A549 (cell line): ENCODE data around the gene NEURL2. TPM values are rescaled to one million over a fixed set of nuclear protein-coding genes. Genes with fewer than 3 reads are reported as not detected.

Source experiments
- ATAC-seq, 2 experiments: fragments of 200-7000 bp in 1 of 2; fragments of >200 bp in 1 of 2; cut with Nextera tagmentation in 1 of 2; cut with Tn5 transposase in 1 of 2; 3 replicates each; pipeline versions ENCODE4 v1.8.0 to v1.9.1; 2018 to 2020; ENCODE audit warnings: mild to moderate bottlenecking in 1 of 2, moderate library complexity in 1 of 2
- CTCF ChIA-PET: fragments of 300-600 bp; sonication (Branson Sonifier 250); formaldehyde crosslinking; extraction: SDS; loops from one replicate; lab custom pipeline; 2021; ENCODE audit warnings: antibody characterized with exemption, inconsistent platforms; lab: Yijun Ruan, JAX
- POLR2A ChIA-PET: fragments of 350-600 bp; formaldehyde crosslinking; extraction: SDS; loops from one replicate; lab custom pipeline; 2021; ENCODE audit warnings: antibody characterized with exemption, inconsistent platforms; lab: Yijun Ruan, JAX
- DNase-seq, 2 experiments: peaks; one replicate each; pipeline versions ENCODE4 v3.0.0 to v3.0.0-alpha.2; 2011 to 2016; ENCODE audit warnings: low read depth in 1 of 2, low spot score in 1 of 2
- FAIRE-seq: peaks from 2 replicates; lab custom pipeline; 2011; peaks lifted over from hg19 to GRCh38; lab: Jason Lieb, UNC
- H3K27ac ChIP-seq, 2 experiments: fragments of >200 bp; sonication (Bioruptor Twin); formaldehyde crosslinking; 3 replicates each; pipeline ENCODE4 v1.5.1; 2016 to 2017
- H3K4me1 ChIP-seq: fragments of >200 bp; sonication (Bioruptor Twin); formaldehyde crosslinking; 3 replicates; pipeline ENCODE4 v1.6.1; 2016
- H3K4me2 ChIP-seq: fragments of >200 bp; sonication (Bioruptor Twin); formaldehyde crosslinking; 3 replicates; pipeline ENCODE4 v1.6.1; 2016
- H3K4me3 ChIP-seq: fragments of >200 bp; sonication (Bioruptor Twin); formaldehyde crosslinking; 3 replicates; pipeline ENCODE4 v1.5.1; 2016
- H3K9me3 ChIP-seq: fragments of >200 bp; sonication (Bioruptor Twin); formaldehyde crosslinking; 3 replicates; pipeline ENCODE4 v1.6.1; 2016
- BHLHE40 ChIP-seq: IDR thresholded peaks from 2 replicates; pipeline ENCODE4 v1.6.1; 2012; ENCODE audit warnings: low read depth, low read length, inconsistent platforms
- CBX8 ChIP-seq: fragments of 200-600 bp; sonication (generic); IDR thresholded peaks from 2 replicates; pipeline ENCODE4 v1.6.1; 2016
- CHD2 ChIP-seq: fragments of 150-350 bp; IDR thresholded peaks from 2 replicates; pipeline ENCODE4 v1.6.1; 2014; ENCODE audit warnings: low read length; ENCODE audit not compliant: partially characterized antibody
- E2F6 ChIP-seq: IDR thresholded peaks from 2 replicates; pipeline ENCODE4 v1.6.1; 2012; ENCODE audit warnings: low read depth, borderline replicate concordance
- EHMT2 ChIP-seq: fragments of 200-600 bp; sonication (generic); IDR thresholded peaks from 2 replicates; pipeline ENCODE4 v1.6.1; 2016; ENCODE audit warnings: antibody characterized with exemption, low read depth, mild to moderate bottlenecking, moderate library complexity
- ELK1 ChIP-seq: fragments of 150-350 bp; IDR thresholded peaks from 2 replicates; pipeline ENCODE4 v1.6.1; 2014; ENCODE audit warnings: low read depth, mild to moderate bottlenecking, low read length
- HES2 ChIP-seq: fragments of >200 bp; sonication (Bioruptor Twin); formaldehyde crosslinking; IDR thresholded peaks from 2 replicates; pipeline ENCODE4 v1.6.1; 2016
- HEYL ChIP-seq: fragments of 250-450 bp; sonication (Bioruptor Pico); IDR thresholded peaks from 2 replicates; pipeline ENCODE4 v1.8.0; 2021; ENCODE audit warnings: mild to moderate bottlenecking, moderate library complexity
- HOXA7 ChIP-seq: fragments of 250-450 bp; sonication (Bioruptor Pico); IDR thresholded peaks from 2 replicates; pipeline ENCODE4 v1.5.0; 2020; ENCODE audit warnings: mild to moderate bottlenecking, moderate library complexity
- HOXB13 ChIP-seq: fragments of 250-450 bp; sonication (Bioruptor Pico); IDR thresholded peaks from 2 replicates; pipeline ENCODE4 v1.5.0; 2020; ENCODE audit warnings: low read depth, mild to moderate bottlenecking, moderate library complexity
- JUN ChIP-seq, 2 experiments: fragments of >200 bp; sonication (Bioruptor Twin); formaldehyde crosslinking; IDR thresholded peaks; 2 replicates in 1 of 2; 3 replicates in 1 of 2; pipeline ENCODE4 v1.6.1; 2016 to 2017
- JUNB ChIP-seq: fragments of >200 bp; sonication (Bioruptor Twin); formaldehyde crosslinking; IDR thresholded peaks from 2 replicates; pipeline ENCODE4 v1.6.1; 2016
- KDM1A ChIP-seq: fragments of 200-600 bp; sonication (generic); IDR thresholded peaks from 2 replicates; pipeline ENCODE4 v1.6.1; 2016; ENCODE audit warnings: low read depth, mild to moderate bottlenecking
- MAFK ChIP-seq: fragments of 450-650 bp; IDR thresholded peaks from 2 replicates; pipeline ENCODE4 v1.6.1; 2014; ENCODE audit not compliant: partially characterized antibody
- MYC ChIP-seq: IDR thresholded peaks from 2 replicates; pipeline ENCODE4 v1.6.1; 2012; ENCODE audit warnings: mild to moderate bottlenecking, inconsistent platforms, low read length, improper control_type of control experiment, borderline replicate concordance
- RARB ChIP-seq: fragments of 250-450 bp; sonication (Bioruptor Pico); IDR thresholded peaks from 2 replicates; pipeline ENCODE4 v1.8.0; 2021; ENCODE audit warnings: mild to moderate bottlenecking, moderate library complexity
- RFX5 ChIP-seq: fragments of 450-650 bp; IDR thresholded peaks from 2 replicates; pipeline ENCODE4 v1.7.1; 2014; ENCODE audit warnings: antibody characterized with exemption, mild to moderate bottlenecking, moderate library complexity
- TFCP2L1 ChIP-seq: fragments of 250-450 bp; sonication (Bioruptor Pico); IDR thresholded peaks from 2 replicates; pipeline ENCODE4 v1.5.0; 2021; ENCODE audit warnings: mild to moderate bottlenecking
- ZFP36 ChIP-seq: fragments of 450-650 bp; IDR thresholded peaks from 2 replicates; pipeline ENCODE4 v1.6.1; 2014; ENCODE audit warnings: borderline replicate concordance; ENCODE audit not compliant: partially characterized antibody
- WGBS: methylation state at CpG from one replicate; pipeline ENCODE4 v1.1.6; 2017; ENCODE audit errors: missing lambda C conversion rate; 5-methylcytosine and 5-hydroxymethylcytosine counted together
- polyA plus RNA-seq, 4 experiments: library from polyadenylated mRNA; depleted of rRNA in 3 of 4; stranded (reverse); fragments of >200 nt; fragmentation: RNase III in 1 of 4; extraction: RNeasy Plus Mini Kit Qiagen cat#74134 plus additional on column Dnase treatment in 1 of 4; gene quantifications; 2 replicates in 3 of 4; 3 replicates in 1 of 4; pipeline ENCODE4 v1.2.3, GENCODE V29; 2011 to 2017
- TF ChIP-seq, protein P1 (sequence below): IDR thresholded peaks from 2 replicates; pipeline ENCODE4 v1.6.1; 2012
- TF ChIP-seq, protein P2 (sequence below): fragments of 450-650 bp; IDR thresholded peaks from 2 replicates; pipeline ENCODE4 v1.6.1; 2014; ENCODE audit warnings: antibody characterized with exemption
- TF ChIP-seq, protein P3 (sequence below): fragments of 250-450 bp; sonication (Bioruptor Pico); IDR thresholded peaks from 2 replicates; pipeline ENCODE4 v1.5.0; 2020; ENCODE audit warnings: low read depth, mild to moderate bottlenecking, moderate library complexity

The NEURL2 gene
- polyA plus RNA-seq, 2 of the 4 experiments (the other 2 are of a cell fraction), result 0.57 to 1.4 TPM

GRCh38 chr20:45920462-45921336 lies 29.7 kb upstream of the NEURL2 start:
- H3K4me1 ChIP-seq, result no peaks in the 10 kb centered on the region
- ATAC-seq, result peak; percentile 16 to 23; a peak in 2 of 6 replicates
- no peak overlapping the region for H3K4me2 ChIP-seq
- no peak overlapping the region for H3K4me3 ChIP-seq
- WGBS, result 66% methylated on average over 9 of the region's 9 CpGs
- DNase-seq, result no peak
- H3K27ac ChIP-seq, result no peak overlapping the region
- ChIA-PET POLR2A (interaction anchor here (1.2 to 2.2 kb wide), 2 partner anchors 13 to 14 kb away, joined by 5 to 9 read pairs; no protein-coding TSS in a partner anchor), CTCF (interaction anchor here (0.7 to 2.0 kb wide), 3 partner anchors 15 to 131 kb away, joined by 4 to 5 read pairs (median 5); no protein-coding TSS in a partner anchor)
- H3K9me3 ChIP-seq, result no peaks in the 10 kb centered on the region
- FAIRE-seq, result no peak
- TF ChIP-seq HEYL (CRISPR knock-in tag) (no peak), MYC (no peak), KDM1A (no peak), HOXB13 (CRISPR knock-in tag) (no peak), HOXA7 (no peak), CBX8 (no peak), JUNB (no peak), TFCP2L1 (no peak), JUN (IDR thresholded peaks at IDR 0.05) (no peak), ZFP36 (no peak), HES2 (no peak), E2F6 (no peak), MAFK (no peak), BHLHE40 (no peak), CHD2 (no peak)
- TF ChIP-seq, protein P1, sequence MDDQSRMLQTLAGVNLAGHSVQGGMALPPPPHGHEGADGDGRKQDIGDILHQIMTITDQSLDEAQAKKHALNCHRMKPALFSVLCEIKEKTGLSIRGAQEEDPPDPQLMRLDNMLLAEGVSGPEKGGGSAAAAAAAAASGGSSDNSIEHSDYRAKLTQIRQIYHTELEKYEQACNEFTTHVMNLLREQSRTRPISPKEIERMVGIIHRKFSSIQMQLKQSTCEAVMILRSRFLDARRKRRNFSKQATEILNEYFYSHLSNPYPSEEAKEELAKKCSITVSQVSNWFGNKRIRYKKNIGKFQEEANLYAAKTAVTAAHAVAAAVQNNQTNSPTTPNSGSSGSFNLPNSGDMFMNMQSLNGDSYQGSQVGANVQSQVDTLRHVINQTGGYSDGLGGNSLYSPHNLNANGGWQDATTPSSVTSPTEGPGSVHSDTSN, result no peak
- TF ChIP-seq, protein P2, sequence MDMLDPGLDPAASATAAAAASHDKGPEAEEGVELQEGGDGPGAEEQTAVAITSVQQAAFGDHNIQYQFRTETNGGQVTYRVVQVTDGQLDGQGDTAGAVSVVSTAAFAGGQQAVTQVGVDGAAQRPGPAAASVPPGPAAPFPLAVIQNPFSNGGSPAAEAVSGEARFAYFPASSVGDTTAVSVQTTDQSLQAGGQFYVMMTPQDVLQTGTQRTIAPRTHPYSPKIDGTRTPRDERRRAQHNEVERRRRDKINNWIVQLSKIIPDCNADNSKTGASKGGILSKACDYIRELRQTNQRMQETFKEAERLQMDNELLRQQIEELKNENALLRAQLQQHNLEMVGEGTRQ, result no peak
- TF ChIP-seq, protein P3, sequence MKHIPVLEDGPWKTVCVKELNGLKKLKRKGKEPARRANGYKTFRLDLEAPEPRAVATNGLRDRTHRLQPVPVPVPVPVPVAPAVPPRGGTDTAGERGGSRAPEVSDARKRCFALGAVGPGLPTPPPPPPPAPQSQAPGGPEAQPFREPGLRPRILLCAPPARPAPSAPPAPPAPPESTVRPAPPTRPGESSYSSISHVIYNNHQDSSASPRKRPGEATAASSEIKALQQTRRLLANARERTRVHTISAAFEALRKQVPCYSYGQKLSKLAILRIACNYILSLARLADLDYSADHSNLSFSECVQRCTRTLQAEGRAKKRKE, result no peak

DNA sequence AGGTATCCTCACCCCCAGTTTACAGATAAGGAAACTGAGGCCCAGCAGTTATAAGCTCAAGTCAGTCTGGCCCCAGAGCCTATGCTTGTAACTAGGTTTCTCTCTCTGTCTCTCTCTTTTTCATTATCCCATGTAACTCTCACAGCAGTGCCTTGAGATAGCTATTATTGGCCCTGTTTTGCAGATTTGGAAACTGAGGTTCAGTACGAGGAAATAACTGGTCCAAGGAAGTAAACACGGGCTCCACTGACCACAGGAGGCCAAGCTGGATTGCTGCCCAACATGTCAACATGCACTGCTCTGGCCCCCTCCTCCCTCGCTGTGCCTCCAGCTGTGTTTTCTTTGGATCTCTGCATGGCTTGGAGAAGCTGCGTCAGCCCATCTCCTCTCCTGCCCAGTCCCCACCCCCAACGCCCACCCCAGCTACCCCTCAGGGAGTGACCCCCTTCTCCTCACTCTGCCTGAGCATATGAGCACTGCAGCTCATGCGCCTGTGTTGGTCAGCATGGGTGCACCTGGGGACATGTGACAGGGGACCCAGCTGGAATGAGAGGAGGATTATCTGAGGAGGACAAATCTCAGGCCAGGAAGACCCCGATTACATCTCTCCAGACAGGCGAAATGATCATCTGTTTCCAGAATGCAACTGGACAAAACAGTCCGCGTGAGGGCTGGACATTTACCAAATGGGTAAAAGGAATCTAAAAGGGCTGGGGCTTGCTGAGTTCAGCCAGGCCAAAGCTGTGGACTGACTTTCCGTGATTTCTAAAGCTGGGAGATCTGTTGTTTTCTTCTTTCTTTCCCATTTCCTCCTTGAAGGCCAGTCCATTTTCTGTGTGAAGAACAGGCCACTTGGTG lies 28.8 kb upstream of the NEURL2 start:
- TF ChIP-seq RFX5, result no peak
- no peak for TF ChIP-seq RARB (CRISPR knock-in tag)
- TF ChIP-seq ELK1, result no peak
- TF ChIP-seq EHMT2, result no peak
- TF ChIP-seq HES2, result no peak
- no peaks in the 10 kb centered on the region for H3K9me3 ChIP-seq
- DNase-seq (no peak), FAIRE-seq (no peak), ATAC-seq (0 out of 6 replicates have a peak, but pooled peaks of 1 of the 2 experiments have one; percentile 33)
- no peak overlapping the region for H3K4me3 ChIP-seq
- CTCF ChIA-PET, result interaction anchor here (0.7 to 2.0 kb wide), 3 partner anchors 14 to 130 kb away, joined by 4 to 5 read pairs (median 5); no protein-coding TSS in a partner anchor
- no peak overlapping the region for H3K27ac ChIP-seq
- POLR2A ChIA-PET, result interaction anchor here (1.2 to 2.2 kb wide), 2 partner anchors 14 to 15 kb away, joined by 5 to 9 read pairs; no protein-coding TSS in a partner anchor
- H3K4me2 ChIP-seq, result no peak overlapping the region
- no peaks in the 10 kb centered on the region for H3K4me1 ChIP-seq
- WGBS, result 50% methylated on average over 10 of the region's 11 CpGs
